Smooth muscle cell (in vitro differentiated cells): Measurements from ENCODE around the gene SLC9C2. TPM values are rescaled to one million over a fixed set of nuclear protein-coding genes. Genes with fewer than 3 reads are reported as not detected.
"Not testable (repeated sequence)": the region's sequence is repeated elsewhere in the genome, so short reads cannot be mapped to it uniquely, and the experiment has no call there.

ENCODE experiments used
- DNase-seq: peaks from one replicate; lab custom pipeline; 2025; ENCODE audit not compliant: unreplicated experiment; lab: John Stamatoyannopoulos, UW
- H2AFZ ChIP-seq: fragments of 200-600 bp; sonication (generic); 2 replicates; pipeline ENCODE4 v1.6.0; 2016; ENCODE audit warnings: antibody characterized with exemption, low read depth, mild to moderate bottlenecking
- H3F3A ChIP-seq: fragments of 200-600 bp; sonication (generic); 2 replicates; pipeline ENCODE4 v1.6.0; 2017; ENCODE audit warnings: antibody characterized with exemption, low read depth
- H3K27ac ChIP-seq: fragments of 200-600 bp; sonication (generic); 2 replicates; pipeline ENCODE4 v1.5.1; 2016; ENCODE audit warnings: low read depth, mild to moderate bottlenecking
- H3K27me3 ChIP-seq: fragments of 200-600 bp; sonication (generic); 2 replicates; pipeline ENCODE4 v1.6.1; 2016; ENCODE audit warnings: low read depth, mild to moderate bottlenecking
- H3K36me3 ChIP-seq: fragments of 200-600 bp; sonication (generic); 2 replicates; pipeline ENCODE4 v1.5.1; 2016; ENCODE audit warnings: low read depth
- H3K4me1 ChIP-seq: fragments of 200-600 bp; sonication (generic); 2 replicates; pipeline ENCODE4 v1.5.1; 2016; ENCODE audit warnings: low read depth
- H3K4me2 ChIP-seq: fragments of 200-600 bp; sonication (generic); 2 replicates; pipeline ENCODE4 v1.6.0; 2016; ENCODE audit warnings: mild to moderate bottlenecking
- H3K4me3 ChIP-seq: fragments of 200-600 bp; sonication (generic); 2 replicates; pipeline ENCODE4 v1.5.1; 2016; ENCODE audit warnings: mild to moderate bottlenecking
- H3K79me2 ChIP-seq: fragments of 200-600 bp; sonication (generic); 2 replicates; pipeline ENCODE4 v1.6.0; 2016; ENCODE audit warnings: low read depth, mild to moderate bottlenecking
- H3K9ac ChIP-seq: fragments of 200-600 bp; sonication (generic); 2 replicates; pipeline ENCODE4 v1.6.0; 2016; ENCODE audit warnings: low read depth
- H3K9me3 ChIP-seq: fragments of 200-600 bp; sonication (generic); replicated peaks from 2 replicates; pipeline ENCODE4 v1.5.1; 2016; ENCODE audit warnings: low read depth
- H4K20me1 ChIP-seq: fragments of 200-600 bp; sonication (generic); 2 replicates; pipeline ENCODE4 v1.6.0; 2016; ENCODE audit warnings: low read depth
- WGBS: methylation state at CpG from one replicate; pipeline ENCODE4 v1.1.7; 2016; ENCODE audit warnings: low lambda C conversion rate; 5-methylcytosine and 5-hydroxymethylcytosine counted together
- polyA plus RNA-seq: library from polyadenylated mRNA; unstranded; fragments of >200 nt; fragmentation: Nextera tagmentation; extraction: Ambion mirVana; gene quantifications from 2 replicates; pipeline ENCODE4 v1.2.1, GENCODE V29; 2016
- total RNA-seq: library from RNA; depleted of rRNA; stranded (reverse); fragments of >200 nt; gene quantifications from 2 replicates; pipeline ENCODE4 v1.2.3, GENCODE V29; 2014
- TF ChIP-seq, protein P1 (sequence below): fragments of 200-600 bp; sonication (generic); IDR thresholded peaks from 2 replicates; pipeline ENCODE4 v1.5.1; 2017; ENCODE audit warnings: borderline replicate concordance, mild to moderate bottlenecking, antibody characterized with exemption; ENCODE audit not compliant: insufficient read depth, poor library complexity, severe bottlenecking

SLC9C2 gene
- total and polyA plus RNA-seq, 2 experiments from 2014 or later: 0.35 TPM; not detected in 1

DNA sequence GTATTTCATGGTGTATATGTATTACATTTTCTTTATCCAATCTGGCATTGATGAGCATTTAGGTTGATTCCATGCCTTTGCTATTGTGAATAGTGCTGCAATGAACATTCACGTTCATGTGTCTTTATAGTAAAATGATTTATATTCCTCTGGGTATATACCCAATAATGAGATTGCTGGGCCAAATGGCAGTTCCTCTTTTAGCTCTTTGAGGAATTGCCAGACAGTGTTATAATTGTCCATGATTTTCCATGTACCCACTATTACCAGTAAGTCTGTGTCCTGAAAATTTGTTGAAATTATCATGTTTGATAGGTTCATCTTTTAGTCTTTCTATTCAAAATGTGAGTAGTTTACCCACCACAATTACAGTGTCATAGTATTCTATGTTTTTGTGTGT, 34.4 kb downstream of the SLC9C2 start:
- no peak for DNase-seq

DNA sequence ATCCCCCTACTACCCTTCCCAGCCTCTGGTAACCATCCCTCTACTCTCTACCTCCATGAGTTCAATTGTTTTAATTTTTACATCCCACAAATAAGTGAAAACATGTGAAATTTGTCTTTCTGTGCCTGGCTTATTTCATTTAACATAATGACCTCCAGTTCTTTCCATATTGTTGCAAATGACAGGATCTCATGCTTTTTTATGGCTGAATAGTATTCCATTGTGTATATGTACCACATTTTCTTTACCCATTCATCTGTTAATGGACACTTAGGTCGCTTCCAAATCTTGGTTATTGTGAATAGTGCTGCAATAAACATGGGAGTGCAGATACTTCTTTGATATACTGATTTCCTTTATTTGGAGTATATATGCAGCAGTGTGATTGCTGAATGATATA, 39.0 kb downstream of the SLC9C2 start:
- H3K9ac ChIP-seq, H3K27me3 ChIP-seq, H3K79me2 ChIP-seq, H3K36me3 ChIP-seq, H3K27ac ChIP-seq, H3K4me1 ChIP-seq, H3K4me3 ChIP-seq, DNase-seq, H3K4me2 ChIP-seq, H2AFZ ChIP-seq, H3K9me3 ChIP-seq, H3F3A ChIP-seq, H4K20me1 ChIP-seq: not testable (repeated sequence)
- WGBS: 98% methylated on average over 1 of the region's 1 CpG

More for the DNA sequence above, 34.4 kb downstream of the SLC9C2 start:
- Histone ChIP-seq H2AFZ (no peak overlapping the region), H3K4me2 (no peak overlapping the region), H3K4me1 (no peaks in the 10 kb centered on the region), H3K79me2 (no peaks in the 10 kb centered on the region), H3K27me3 (no peaks in the 10 kb centered on the region), H3F3A (no peaks in the 10 kb centered on the region), H3K9ac (no peak overlapping the region), H3K9me3 (no peaks in the 10 kb centered on the region), H3K4me3 (no peak overlapping the region), H3K27ac (no peak overlapping the region), H3K36me3 (no peaks in the 10 kb centered on the region), H4K20me1 (no peaks in the 10 kb centered on the region)
- 91% methylated on average over 1 of the region's 1 CpG for WGBS
- TF ChIP-seq, protein P1, sequence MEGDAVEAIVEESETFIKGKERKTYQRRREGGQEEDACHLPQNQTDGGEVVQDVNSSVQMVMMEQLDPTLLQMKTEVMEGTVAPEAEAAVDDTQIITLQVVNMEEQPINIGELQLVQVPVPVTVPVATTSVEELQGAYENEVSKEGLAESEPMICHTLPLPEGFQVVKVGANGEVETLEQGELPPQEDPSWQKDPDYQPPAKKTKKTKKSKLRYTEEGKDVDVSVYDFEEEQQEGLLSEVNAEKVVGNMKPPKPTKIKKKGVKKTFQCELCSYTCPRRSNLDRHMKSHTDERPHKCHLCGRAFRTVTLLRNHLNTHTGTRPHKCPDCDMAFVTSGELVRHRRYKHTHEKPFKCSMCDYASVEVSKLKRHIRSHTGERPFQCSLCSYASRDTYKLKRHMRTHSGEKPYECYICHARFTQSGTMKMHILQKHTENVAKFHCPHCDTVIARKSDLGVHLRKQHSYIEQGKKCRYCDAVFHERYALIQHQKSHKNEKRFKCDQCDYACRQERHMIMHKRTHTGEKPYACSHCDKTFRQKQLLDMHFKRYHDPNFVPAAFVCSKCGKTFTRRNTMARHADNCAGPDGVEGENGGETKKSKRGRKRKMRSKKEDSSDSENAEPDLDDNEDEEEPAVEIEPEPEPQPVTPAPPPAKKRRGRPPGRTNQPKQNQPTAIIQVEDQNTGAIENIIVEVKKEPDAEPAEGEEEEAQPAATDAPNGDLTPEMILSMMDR: no peak

DNA sequence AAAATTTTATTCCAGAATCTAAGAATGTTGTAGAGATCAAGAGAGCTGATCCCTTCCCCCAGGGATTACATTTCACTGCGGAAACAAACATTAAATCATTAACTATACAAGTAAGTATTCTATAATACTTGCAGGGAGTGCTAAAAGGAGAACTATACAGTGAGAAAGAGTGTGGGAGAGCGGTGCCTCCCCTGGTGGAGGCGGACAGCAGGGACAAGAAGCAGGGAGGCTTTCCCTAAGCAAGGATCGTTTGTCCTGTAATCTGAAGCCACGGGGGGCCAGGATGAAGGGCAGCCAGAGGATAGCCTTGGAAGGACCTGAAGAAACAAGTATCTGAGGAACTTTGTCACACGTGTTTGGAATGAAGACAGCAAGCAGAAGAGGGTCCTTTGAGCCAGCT, 40.1 kb downstream of the SLC9C2 start:
- 73% methylated on average over 6 of the region's 6 CpGs for WGBS
- H3K4me3 ChIP-seq: no peak overlapping the region
- H3K27me3 ChIP-seq: no peaks in the 10 kb centered on the region
- no peak overlapping the region for H3K4me2 ChIP-seq
- H2AFZ ChIP-seq: no peak overlapping the region
- TF ChIP-seq, protein P1: no peak
- H4K20me1 ChIP-seq: no peaks in the 10 kb centered on the region
- H3K27ac ChIP-seq: no peak overlapping the region
- H3K79me2 ChIP-seq: no peaks in the 10 kb centered on the region
- H3K4me1 ChIP-seq: no peaks in the 10 kb centered on the region
- no peak for DNase-seq
- H3K9me3 ChIP-seq: no peaks in the 10 kb centered on the region
- no peaks in the 10 kb centered on the region for H3K36me3 ChIP-seq
- no peak overlapping the region for H3K9ac ChIP-seq
- H3F3A ChIP-seq: no peaks in the 10 kb centered on the region

GRCh38 chr1:173561263-173561662, 41.6 kb downstream of the SLC9C2 start:
- TF ChIP-seq, protein P1: no peak
- no peaks in the 10 kb centered on the region for H3K9me3 ChIP-seq
- no peak overlapping the region for H3K27ac ChIP-seq
- DNase-seq: no peak
- H2AFZ ChIP-seq: no peak overlapping the region
- H3K79me2 ChIP-seq: no peaks in the 10 kb centered on the region
- no peak overlapping the region for H3K9ac ChIP-seq
- no peaks in the 10 kb centered on the region for H3F3A ChIP-seq
- no peak overlapping the region for H3K4me2 ChIP-seq
- H3K27me3 ChIP-seq: no peaks in the 10 kb centered on the region
- 94% methylated on average over 1 of the region's 1 CpG for WGBS
- H3K4me3 ChIP-seq: no peak overlapping the region
- no peaks in the 10 kb centered on the region for H4K20me1 ChIP-seq
- no peaks in the 10 kb centered on the region for H3K36me3 ChIP-seq
- no peaks in the 10 kb centered on the region for H3K4me1 ChIP-seq
